Measurements from ENCODE around the gene PCSK4.
"Not testable (repeated sequence)": the region's sequence is repeated elsewhere in the genome, so short reads cannot be mapped to it uniquely, and the experiment has no call there.

Gene PCSK4

DNA sequence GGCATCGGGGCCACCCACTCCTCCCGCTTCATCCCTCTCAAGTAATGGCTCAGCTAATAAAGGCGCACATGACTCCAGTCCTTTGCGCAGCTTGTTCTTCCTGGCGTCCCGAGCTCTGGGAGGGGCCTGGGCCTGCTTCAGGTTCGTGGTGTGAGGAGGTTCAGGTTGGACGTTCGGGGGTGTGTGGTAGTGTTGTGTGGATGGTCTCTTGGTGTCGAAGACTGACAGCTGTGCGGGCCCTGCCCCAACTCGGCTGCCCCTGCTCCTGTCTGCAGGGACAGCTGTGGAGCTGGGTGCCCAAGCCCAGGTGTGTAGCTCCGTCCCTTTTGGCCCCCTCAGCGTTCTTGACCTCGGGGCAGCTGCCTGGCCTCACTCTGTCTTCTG, 49.7 kb downstream of the PCSK4 start (continued):
- TF ChIP-seq, protein P1, sequence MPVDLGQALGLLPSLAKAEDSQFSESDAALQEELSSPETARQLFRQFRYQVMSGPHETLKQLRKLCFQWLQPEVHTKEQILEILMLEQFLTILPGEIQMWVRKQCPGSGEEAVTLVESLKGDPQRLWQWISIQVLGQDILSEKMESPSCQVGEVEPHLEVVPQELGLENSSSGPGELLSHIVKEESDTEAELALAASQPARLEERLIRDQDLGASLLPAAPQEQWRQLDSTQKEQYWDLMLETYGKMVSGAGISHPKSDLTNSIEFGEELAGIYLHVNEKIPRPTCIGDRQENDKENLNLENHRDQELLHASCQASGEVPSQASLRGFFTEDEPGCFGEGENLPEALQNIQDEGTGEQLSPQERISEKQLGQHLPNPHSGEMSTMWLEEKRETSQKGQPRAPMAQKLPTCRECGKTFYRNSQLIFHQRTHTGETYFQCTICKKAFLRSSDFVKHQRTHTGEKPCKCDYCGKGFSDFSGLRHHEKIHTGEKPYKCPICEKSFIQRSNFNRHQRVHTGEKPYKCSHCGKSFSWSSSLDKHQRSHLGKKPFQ (tag by site-specific recombination; IDR thresholded peaks at IDR 0.05): no peak
- no peak for TF ChIP-seq ZNF548 (tag by site-specific recombination; IDR thresholded peaks at IDR 0.05)
- no peak for TF ChIP-seq ZSCAN23 (tag by site-specific recombination; IDR thresholded peaks at IDR 0.05)
- TF ChIP-seq, protein P2, sequence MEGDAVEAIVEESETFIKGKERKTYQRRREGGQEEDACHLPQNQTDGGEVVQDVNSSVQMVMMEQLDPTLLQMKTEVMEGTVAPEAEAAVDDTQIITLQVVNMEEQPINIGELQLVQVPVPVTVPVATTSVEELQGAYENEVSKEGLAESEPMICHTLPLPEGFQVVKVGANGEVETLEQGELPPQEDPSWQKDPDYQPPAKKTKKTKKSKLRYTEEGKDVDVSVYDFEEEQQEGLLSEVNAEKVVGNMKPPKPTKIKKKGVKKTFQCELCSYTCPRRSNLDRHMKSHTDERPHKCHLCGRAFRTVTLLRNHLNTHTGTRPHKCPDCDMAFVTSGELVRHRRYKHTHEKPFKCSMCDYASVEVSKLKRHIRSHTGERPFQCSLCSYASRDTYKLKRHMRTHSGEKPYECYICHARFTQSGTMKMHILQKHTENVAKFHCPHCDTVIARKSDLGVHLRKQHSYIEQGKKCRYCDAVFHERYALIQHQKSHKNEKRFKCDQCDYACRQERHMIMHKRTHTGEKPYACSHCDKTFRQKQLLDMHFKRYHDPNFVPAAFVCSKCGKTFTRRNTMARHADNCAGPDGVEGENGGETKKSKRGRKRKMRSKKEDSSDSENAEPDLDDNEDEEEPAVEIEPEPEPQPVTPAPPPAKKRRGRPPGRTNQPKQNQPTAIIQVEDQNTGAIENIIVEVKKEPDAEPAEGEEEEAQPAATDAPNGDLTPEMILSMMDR (tag by site-specific recombination; IDR thresholded peaks at IDR 0.05): no peak
- TF ChIP-seq, protein P3, sequence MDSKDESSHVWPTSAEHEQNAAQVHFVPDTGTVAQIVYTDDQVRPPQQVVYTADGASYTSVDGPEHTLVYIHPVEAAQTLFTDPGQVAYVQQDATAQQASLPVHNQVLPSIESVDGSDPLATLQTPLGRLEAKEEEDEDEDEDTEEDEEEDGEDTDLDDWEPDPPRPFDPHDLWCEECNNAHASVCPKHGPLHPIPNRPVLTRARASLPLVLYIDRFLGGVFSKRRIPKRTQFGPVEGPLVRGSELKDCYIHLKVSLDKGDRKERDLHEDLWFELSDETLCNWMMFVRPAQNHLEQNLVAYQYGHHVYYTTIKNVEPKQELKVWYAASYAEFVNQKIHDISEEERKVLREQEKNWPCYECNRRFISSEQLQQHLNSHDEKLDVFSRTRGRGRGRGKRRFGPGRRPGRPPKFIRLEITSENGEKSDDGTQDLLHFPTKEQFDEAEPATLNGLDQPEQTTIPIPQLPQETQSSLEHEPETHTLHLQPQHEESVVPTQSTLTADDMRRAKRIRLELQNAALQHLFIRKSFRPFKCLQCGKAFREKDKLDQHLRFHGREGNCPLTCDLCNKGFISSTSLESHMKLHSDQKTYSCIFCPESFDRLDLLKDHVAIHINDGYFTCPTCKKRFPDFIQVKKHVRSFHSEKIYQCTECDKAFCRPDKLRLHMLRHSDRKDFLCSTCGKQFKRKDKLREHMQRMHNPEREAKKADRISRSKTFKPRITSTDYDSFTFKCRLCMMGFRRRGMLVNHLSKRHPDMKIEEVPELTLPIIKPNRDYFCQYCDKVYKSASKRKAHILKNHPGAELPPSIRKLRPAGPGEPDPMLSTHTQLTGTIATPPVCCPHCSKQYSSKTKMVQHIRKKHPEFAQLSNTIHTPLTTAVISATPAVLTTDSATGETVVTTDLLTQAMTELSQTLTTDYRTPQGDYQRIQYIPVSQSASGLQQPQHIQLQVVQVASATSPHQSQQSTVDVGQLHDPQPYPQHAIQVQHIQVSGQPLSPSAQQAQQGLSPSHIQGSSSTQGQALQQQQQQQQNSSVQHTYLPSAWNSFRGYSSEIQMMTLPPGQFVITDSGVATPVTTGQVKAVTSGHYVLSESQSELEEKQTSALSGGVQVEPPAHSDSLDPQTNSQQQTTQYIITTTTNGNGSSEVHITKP (tag by site-specific recombination; IDR thresholded peaks at IDR 0.05): no peak
- TF ChIP-seq BCL11B (tag by site-specific recombination; IDR thresholded peaks at IDR 0.05; ENCODE audit: low read depth): no peak
- TF ChIP-seq ZNF510 (tag by site-specific recombination; IDR thresholded peaks at IDR 0.05; ENCODE audit: insufficient replicate concordance): no peak
- no peak for TF ChIP-seq ZNF394 (tag by site-specific recombination; IDR thresholded peaks at IDR 0.05; ENCODE audit: borderline replicate concordance)
- TF ChIP-seq, protein P4, sequence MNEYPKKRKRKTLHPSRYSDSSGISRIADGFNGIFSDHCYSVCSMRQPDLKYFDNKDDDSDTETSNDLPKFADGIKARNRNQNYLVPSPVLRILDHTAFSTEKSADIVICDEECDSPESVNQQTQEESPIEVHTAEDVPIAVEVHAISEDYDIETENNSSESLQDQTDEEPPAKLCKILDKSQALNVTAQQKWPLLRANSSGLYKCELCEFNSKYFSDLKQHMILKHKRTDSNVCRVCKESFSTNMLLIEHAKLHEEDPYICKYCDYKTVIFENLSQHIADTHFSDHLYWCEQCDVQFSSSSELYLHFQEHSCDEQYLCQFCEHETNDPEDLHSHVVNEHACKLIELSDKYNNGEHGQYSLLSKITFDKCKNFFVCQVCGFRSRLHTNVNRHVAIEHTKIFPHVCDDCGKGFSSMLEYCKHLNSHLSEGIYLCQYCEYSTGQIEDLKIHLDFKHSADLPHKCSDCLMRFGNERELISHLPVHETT (tag by site-specific recombination; IDR thresholded peaks at IDR 0.05): no peak

DNA sequence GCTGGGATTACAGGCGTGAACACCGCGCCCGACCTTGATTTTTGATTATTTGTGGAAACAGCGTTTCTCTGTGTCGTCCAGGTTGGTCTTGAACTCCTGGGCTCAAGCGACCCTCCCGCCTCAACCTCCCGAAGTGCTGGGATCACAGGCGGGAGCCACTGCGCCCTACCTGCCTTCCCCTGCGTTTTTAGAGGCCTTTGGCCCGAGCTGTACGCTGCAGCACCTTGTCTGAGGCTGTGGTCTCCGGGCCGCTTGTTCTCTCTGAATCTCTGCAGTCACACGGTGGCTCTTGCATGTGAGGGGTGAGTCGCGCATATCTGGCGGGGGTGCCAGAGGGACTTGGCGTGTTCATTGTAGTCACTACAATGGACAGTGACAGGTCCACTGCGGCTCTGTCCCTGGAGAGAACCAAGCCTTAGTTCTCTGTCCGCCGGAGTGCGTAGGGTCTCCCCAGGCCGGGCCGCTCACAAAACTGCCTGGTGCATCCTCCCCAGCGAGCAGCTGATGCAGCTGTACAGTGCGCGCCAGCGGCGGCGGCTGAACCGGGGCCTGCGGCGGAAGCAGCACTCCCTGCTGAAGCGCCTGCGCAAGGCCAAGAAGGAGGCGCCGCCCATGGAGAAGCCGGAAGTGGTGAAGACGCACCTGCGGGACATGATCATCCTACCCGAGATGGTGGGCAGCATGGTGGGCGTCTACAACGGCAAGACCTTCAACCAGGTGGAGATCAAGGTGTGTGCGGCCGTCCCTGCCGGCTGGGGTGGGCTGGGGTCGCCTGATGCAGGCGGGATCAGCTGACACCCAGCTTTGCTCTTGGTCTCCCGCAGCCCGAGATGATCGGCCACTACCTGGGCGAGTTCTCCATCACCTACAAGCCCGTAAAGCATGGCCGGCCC, 50.4 kb downstream of the PCSK4 start:
- Histone ChIP-seq H3K36me3 (ENCODE audit: control insufficient read depth in 2 of 2, insufficient read depth in 1 of 2, low read length in 2 of 2) (peaks cover 15 to 45% of the 10 kb centered on the region in 2 experiments; a peak in 2 of 3 replicates), H3K4me1 (ENCODE audit: control insufficient read depth, insufficient read depth, low read length) (peaks cover 16% of the 10 kb centered on the region), H3K4me3 (ENCODE audit: low read depth, low read length) (peak overlapping the region; percentile 92), H3K27ac (ENCODE audit: extremely low read depth, low read depth, low read length) (peak overlapping the region; percentile 100)
- POLR2A ChIA-PET: interaction anchor here (1.8 kb wide), 1 partner anchor 171 kb away, joined by 7 read pairs; the partner anchor contains the start of gene CIRBP
- H3K9me3 ChIP-seq (ENCODE audit: control insufficient read depth, insufficient read depth, low read depth, low read length); CTCF ChIA-PET: not testable (repeated sequence)
- TF ChIP-seq, protein P5, sequence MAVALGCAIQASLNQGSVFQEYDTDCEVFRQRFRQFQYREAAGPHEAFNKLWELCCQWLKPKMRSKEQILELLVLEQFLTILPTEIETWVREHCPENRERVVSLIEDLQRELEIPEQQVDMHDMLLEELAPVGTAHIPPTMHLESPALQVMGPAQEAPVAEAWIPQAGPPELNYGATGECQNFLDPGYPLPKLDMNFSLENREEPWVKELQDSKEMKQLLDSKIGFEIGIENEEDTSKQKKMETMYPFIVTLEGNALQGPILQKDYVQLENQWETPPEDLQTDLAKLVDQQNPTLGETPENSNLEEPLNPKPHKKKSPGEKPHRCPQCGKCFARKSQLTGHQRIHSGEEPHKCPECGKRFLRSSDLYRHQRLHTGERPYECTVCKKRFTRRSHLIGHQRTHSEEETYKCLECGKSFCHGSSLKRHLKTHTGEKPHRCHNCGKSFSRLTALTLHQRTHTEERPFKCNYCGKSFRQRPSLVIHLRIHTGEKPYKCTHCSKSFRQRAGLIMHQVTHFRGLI (tag by site-specific recombination; IDR thresholded peaks at IDR 0.05): 0 out of 2 replicates have a peak, but pooled peaks have one; percentile 10
- TF ChIP-seq ZNF843 (tag by site-specific recombination; IDR thresholded peaks at IDR 0.05): peak; percentile 12; the same call in 1 of the 2 replicates
- TF ChIP-seq, protein P6, sequence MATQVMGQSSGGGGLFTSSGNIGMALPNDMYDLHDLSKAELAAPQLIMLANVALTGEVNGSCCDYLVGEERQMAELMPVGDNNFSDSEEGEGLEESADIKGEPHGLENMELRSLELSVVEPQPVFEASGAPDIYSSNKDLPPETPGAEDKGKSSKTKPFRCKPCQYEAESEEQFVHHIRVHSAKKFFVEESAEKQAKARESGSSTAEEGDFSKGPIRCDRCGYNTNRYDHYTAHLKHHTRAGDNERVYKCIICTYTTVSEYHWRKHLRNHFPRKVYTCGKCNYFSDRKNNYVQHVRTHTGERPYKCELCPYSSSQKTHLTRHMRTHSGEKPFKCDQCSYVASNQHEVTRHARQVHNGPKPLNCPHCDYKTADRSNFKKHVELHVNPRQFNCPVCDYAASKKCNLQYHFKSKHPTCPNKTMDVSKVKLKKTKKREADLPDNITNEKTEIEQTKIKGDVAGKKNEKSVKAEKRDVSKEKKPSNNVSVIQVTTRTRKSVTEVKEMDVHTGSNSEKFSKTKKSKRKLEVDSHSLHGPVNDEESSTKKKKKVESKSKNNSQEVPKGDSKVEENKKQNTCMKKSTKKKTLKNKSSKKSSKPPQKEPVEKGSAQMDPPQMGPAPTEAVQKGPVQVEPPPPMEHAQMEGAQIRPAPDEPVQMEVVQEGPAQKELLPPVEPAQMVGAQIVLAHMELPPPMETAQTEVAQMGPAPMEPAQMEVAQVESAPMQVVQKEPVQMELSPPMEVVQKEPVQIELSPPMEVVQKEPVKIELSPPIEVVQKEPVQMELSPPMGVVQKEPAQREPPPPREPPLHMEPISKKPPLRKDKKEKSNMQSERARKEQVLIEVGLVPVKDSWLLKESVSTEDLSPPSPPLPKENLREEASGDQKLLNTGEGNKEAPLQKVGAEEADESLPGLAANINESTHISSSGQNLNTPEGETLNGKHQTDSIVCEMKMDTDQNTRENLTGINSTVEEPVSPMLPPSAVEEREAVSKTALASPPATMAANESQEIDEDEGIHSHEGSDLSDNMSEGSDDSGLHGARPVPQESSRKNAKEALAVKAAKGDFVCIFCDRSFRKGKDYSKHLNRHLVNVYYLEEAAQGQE (tag by site-specific recombination; IDR thresholded peaks at IDR 0.05): peak; percentile 61
- TF ChIP-seq ZFHX2 (tag by site-specific recombination; conservative IDR thresholded peaks at IDR 0.05): peak; percentile 75
- peak; percentile 2; the same call in 1 of the 2 replicates for TF ChIP-seq KLF16 (tag by site-specific recombination; IDR thresholded peaks at IDR 0.05)
- TF ChIP-seq SP7 (tag by site-specific recombination; IDR thresholded peaks at IDR 0.05): peak; percentile 29; the same call in 1 of the 2 replicates
- peak; percentile 55; the same call in 1 of the 2 replicates for TF ChIP-seq ZBTB7A (tag by site-specific recombination; IDR thresholded peaks at IDR 0.05; ENCODE audit: low read depth)
- peak; percentile 54 for TF ChIP-seq KLF9 (tag by site-specific recombination; IDR thresholded peaks at IDR 0.05; ENCODE audit: low read depth)
- TF ChIP-seq, protein P7, sequence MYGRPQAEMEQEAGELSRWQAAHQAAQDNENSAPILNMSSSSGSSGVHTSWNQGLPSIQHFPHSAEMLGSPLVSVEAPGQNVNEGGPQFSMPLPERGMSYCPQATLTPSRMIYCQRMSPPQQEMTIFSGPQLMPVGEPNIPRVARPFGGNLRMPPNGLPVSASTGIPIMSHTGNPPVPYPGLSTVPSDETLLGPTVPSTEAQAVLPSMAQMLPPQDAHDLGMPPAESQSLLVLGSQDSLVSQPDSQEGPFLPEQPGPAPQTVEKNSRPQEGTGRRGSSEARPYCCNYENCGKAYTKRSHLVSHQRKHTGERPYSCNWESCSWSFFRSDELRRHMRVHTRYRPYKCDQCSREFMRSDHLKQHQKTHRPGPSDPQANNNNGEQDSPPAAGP (tag by site-specific recombination; IDR thresholded peaks at IDR 0.05): 0 out of 2 replicates have a peak, but pooled peaks have one; percentile 18
- TF ChIP-seq ZNF76 (tag by site-specific recombination; IDR thresholded peaks at IDR 0.05; ENCODE audit: borderline replicate concordance, low read depth): peak; percentile 35; the same call in 1 of the 2 replicates

Data from HEK293 (cell line).